Activated CD8-positive, alpha-beta memory T cell treated with anti-CD3 and anti-CD28 coated beads, Interleukin-2, amount 10 ng/mL, durations not matched to agents 7 days and 5 days (primary cell): ENCODE measurements around the gene CHRNA3. TPM values are rescaled to one million over a fixed set of nuclear protein-coding genes. Genes with fewer than 3 reads are reported as not detected.

Experiments
- ATAC-seq: fragments of 150-1000 bp; cut with Tn5 transposase; one replicate; pipeline ENCODE4 v1.10.0; 2021; ENCODE audit warnings: moderate library complexity
- CTCF ChIA-PET: fragments of 350-600 bp; sonication (Branson Sonifier 250); formaldehyde crosslinking; loops from one replicate; lab custom pipeline; 2021; ENCODE audit warnings: antibody characterized with exemption; lab: Charles Lee
- DNase-seq: peaks from one replicate; pipeline ENCODE4 v3.0.0-alpha.2; 2020
- H3K27ac Mint-ChIP-seq: one replicate; pipeline ENCODE4 v1.8.0; 2021; ENCODE audit warnings: mild to moderate bottlenecking, mixed read lengths
- H3K27me3 Mint-ChIP-seq: one replicate; pipeline ENCODE4 v1.8.0; 2021; ENCODE audit warnings: mixed read lengths
- H3K36me3 Mint-ChIP-seq: one replicate; pipeline ENCODE4 v1.8.0; 2021; ENCODE audit warnings: mild to moderate bottlenecking, mixed read lengths
- H3K4me1 Mint-ChIP-seq: one replicate; pipeline ENCODE4 v1.8.0; 2021; ENCODE audit warnings: mixed read lengths
- H3K4me3 Mint-ChIP-seq: one replicate; pipeline ENCODE4 v1.8.0; 2021; ENCODE audit warnings: mild to moderate bottlenecking, moderate library complexity, mixed read lengths
- H3K9me3 Mint-ChIP-seq: one replicate; pipeline ENCODE4 v1.8.0; 2022; ENCODE audit warnings: low read depth, mixed read lengths
- total RNA-seq, 2 experiments: library from RNA; stranded (reverse); gene quantifications; one replicate each; pipeline ENCODE4 v1.2.3, GENCODE V29; 2021

Gene CHRNA3
- total RNA-seq, 2 experiments from 2014 or later: not detected

GRCh38 chr15:78630886-78631633 lies 10.3 kb upstream of the CHRNA3 start:
- H3K4me3 Mint-ChIP-seq: no peak overlapping the region
- H3K27me3 Mint-ChIP-seq: peaks cover 20% of the 10 kb centered on the region
- no peaks in the 10 kb centered on the region for H3K4me1 Mint-ChIP-seq
- ATAC-seq: no peak
- no peak overlapping the region for H3K27ac Mint-ChIP-seq
- CTCF ChIA-PET: interaction anchor here (1.2 kb wide), 1 partner anchor 9 kb away, joined by 3 read pairs; no protein-coding TSS in a partner anchor
- no peaks in the 10 kb centered on the region for H3K36me3 Mint-ChIP-seq
- DNase-seq: no peak
- no peaks in the 10 kb centered on the region for H3K9me3 Mint-ChIP-seq

- no peak for DNase-seq
- Mint-ChIP-seq H3K4me3 (no peak overlapping the region), H3K4me1 (no peaks in the 10 kb centered on the region), H3K27me3 (peaks cover 24% of the 10 kb centered on the region), H3K27ac (no peak overlapping the region), H3K9me3 (no peaks in the 10 kb centered on the region), H3K36me3 (no peaks in the 10 kb centered on the region)
- CTCF ChIA-PET: no interaction called here
- no peak for ATAC-seq
Observed at GRCh38 chr15:78629716-78630065, 8.9 kb upstream of the CHRNA3 start.

- CTCF ChIA-PET: no interaction called here
- peaks cover 28% of the 10 kb centered on the region for H3K27me3 Mint-ChIP-seq
- H3K27ac Mint-ChIP-seq: no peak overlapping the region
- no peak overlapping the region for H3K4me3 Mint-ChIP-seq
- DNase-seq: no peak
- ATAC-seq: no peak
- H3K9me3 Mint-ChIP-seq: no peaks in the 10 kb centered on the region
- H3K4me1 Mint-ChIP-seq: no peaks in the 10 kb centered on the region
- H3K36me3 Mint-ChIP-seq: no peaks in the 10 kb centered on the region
Observed at GRCh38 chr15:78629031-78629715, 8.4 kb upstream of the CHRNA3 start.

GRCh38 chr15:78628227-78628626 lies 7.4 kb upstream of the CHRNA3 start:
- H3K4me1 Mint-ChIP-seq: no peaks in the 10 kb centered on the region
- CTCF ChIA-PET: no interaction called here
- DNase-seq: no peak

GRCh38 chr15:78627348-78627747 lies 6.6 kb upstream of the CHRNA3 start:
- DNase-seq (no peak), ATAC-seq (no peak)
- Mint-ChIP-seq H3K27me3 (peaks cover 36% of the 10 kb centered on the region), H3K9me3 (no peaks in the 10 kb centered on the region), H3K4me3 (no peak overlapping the region), H3K27ac (no peak overlapping the region), H3K4me1 (no peaks in the 10 kb centered on the region), H3K36me3 (no peaks in the 10 kb centered on the region)
- CTCF ChIA-PET: no interaction called here

More at GRCh38 chr15:78628227-78628626, 7.4 kb upstream of the CHRNA3 start:
- H3K4me3 Mint-ChIP-seq: no peak overlapping the region
- ATAC-seq: no peak
- no peaks in the 10 kb centered on the region for H3K36me3 Mint-ChIP-seq
- no peak overlapping the region for H3K27ac Mint-ChIP-seq
- H3K27me3 Mint-ChIP-seq: peaks cover 35% of the 10 kb centered on the region
- H3K9me3 Mint-ChIP-seq: no peaks in the 10 kb centered on the region

- Mint-ChIP-seq H3K36me3 (no peaks in the 10 kb centered on the region), H3K9me3 (no peaks in the 10 kb centered on the region), H3K27me3 (peaks cover 43% of the 10 kb centered on the region), H3K4me3 (no peak overlapping the region), H3K27ac (no peak overlapping the region), H3K4me1 (peaks cover 2% of the 10 kb centered on the region)
- CTCF ChIA-PET: no interaction called here
- DNase-seq: no peak
- ATAC-seq: no peak
Observed at GRCh38 chr15:78626381-78626995, 5.7 kb upstream of the CHRNA3 start.

GRCh38 chr15:78625606-78626280 lies 4.9 kb upstream of the CHRNA3 start:
- DNase-seq: no peak
- Mint-ChIP-seq H3K27ac (no peak overlapping the region), H3K4me3 (no peak overlapping the region), H3K27me3 (peaks cover 48% of the 10 kb centered on the region), H3K9me3 (no peaks in the 10 kb centered on the region), H3K4me1 (peaks cover 2% of the 10 kb centered on the region), H3K36me3 (no peaks in the 10 kb centered on the region)
- CTCF ChIA-PET: no interaction called here
- ATAC-seq: no peak

- H3K27ac Mint-ChIP-seq: no peak overlapping the region
- H3K9me3 Mint-ChIP-seq: no peaks in the 10 kb centered on the region
- H3K4me3 Mint-ChIP-seq: no peak overlapping the region
- H3K4me1 Mint-ChIP-seq: peaks cover 2% of the 10 kb centered on the region
- H3K36me3 Mint-ChIP-seq: no peaks in the 10 kb centered on the region
- ATAC-seq (no peak), DNase-seq (no peak)
- CTCF ChIA-PET: interaction anchor here (0.8 kb wide), 1 partner anchor 85 kb away, joined by 3 read pairs; no protein-coding TSS in a partner anchor
- H3K27me3 Mint-ChIP-seq: peaks cover 52% of the 10 kb centered on the region
Observed at GRCh38 chr15:78624651-78625590, 4.1 kb upstream of the CHRNA3 start.

- peaks cover 2% of the 10 kb centered on the region for H3K4me1 Mint-ChIP-seq
- CTCF ChIA-PET: interaction anchor here (0.8 kb wide), 1 partner anchor 86 kb away, joined by 3 read pairs; no protein-coding TSS in a partner anchor
- no peaks in the 10 kb centered on the region for H3K36me3 Mint-ChIP-seq
- DNase-seq: no peak
- no peak overlapping the region for H3K27ac Mint-ChIP-seq
- no peak for ATAC-seq
- H3K9me3 Mint-ChIP-seq: no peaks in the 10 kb centered on the region
- peaks cover 62% of the 10 kb centered on the region for H3K27me3 Mint-ChIP-seq
- no peak overlapping the region for H3K4me3 Mint-ChIP-seq
Observed at GRCh38 chr15:78623786-78624497, 3.1 kb upstream of the CHRNA3 start.

GRCh38 chr15:78621810-78622402 lies 1.1 kb upstream of the CHRNA3 start:
- H3K27me3 Mint-ChIP-seq: peaks cover 66% of the 10 kb centered on the region
- no peak overlapping the region for H3K27ac Mint-ChIP-seq
- no peaks in the 10 kb centered on the region for H3K36me3 Mint-ChIP-seq
- CTCF ChIA-PET: interaction anchor here (0.7 to 1.9 kb wide), 6 partner anchors 10 to 129 kb away, joined by 3 to 5 read pairs (median 3); no protein-coding TSS in a partner anchor
- ATAC-seq (no peak), DNase-seq (no peak)
- H3K4me1 Mint-ChIP-seq: peaks cover 4% of the 10 kb centered on the region
- H3K9me3 Mint-ChIP-seq: no peaks in the 10 kb centered on the region
- H3K4me3 Mint-ChIP-seq: no peak overlapping the region

GRCh38 chr15:78620021-78620526 lies 722 bp downstream of the CHRNA3 start:
- H3K27me3 Mint-ChIP-seq: peaks cover 59% of the 10 kb centered on the region
- CTCF ChIA-PET: interaction anchor here (1.0 to 2.2 kb wide), 6 partner anchors 19 to 131 kb away, joined by 3 to 26 read pairs (median 3); no protein-coding TSS in a partner anchor

More at GRCh38 chr15:78620021-78620526, 722 bp downstream of the CHRNA3 start:
- ATAC-seq (no peak), DNase-seq (no peak)
- Mint-ChIP-seq H3K27ac (no peak overlapping the region), H3K36me3 (no peaks in the 10 kb centered on the region), H3K9me3 (no peaks in the 10 kb centered on the region), H3K4me1 (peaks cover 4% of the 10 kb centered on the region), H3K4me3 (no peak overlapping the region)
